ENCODE measurements around the gene PPP1R7. TPM values are rescaled to one million over a fixed set of nuclear protein-coding genes. Genes with fewer than 3 reads are reported as not detected.
A peak's percentile ranks its signal among the peaks of the same experiment; 100 is the strongest.

PPP1R7 gene
- total and polyA plus RNA-seq, 8 donors: 61.6 to 80.0 (median 71.3) TPM

DNA sequence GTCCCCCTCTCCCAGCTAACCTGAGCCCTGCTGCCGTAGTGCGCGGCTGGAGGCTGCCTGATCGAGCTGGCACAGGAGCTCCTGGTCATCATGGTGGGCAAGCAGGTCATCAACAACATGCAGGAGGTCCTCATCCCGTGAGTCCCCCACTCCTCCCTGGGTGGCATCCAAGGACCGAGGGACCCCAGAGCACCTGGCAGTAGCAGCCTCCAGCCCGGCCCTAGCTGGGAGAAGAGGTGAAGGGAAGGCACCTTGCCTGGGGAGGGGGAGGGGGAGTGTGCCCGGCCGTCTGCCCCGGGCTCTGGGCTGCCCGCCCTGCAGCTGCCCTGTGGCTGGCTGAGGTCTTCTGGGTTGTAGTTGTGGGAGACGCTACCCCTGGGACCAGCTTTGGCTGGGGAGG lies 64.5 kb downstream of the PPP1R7 start:
- Histone ChIP-seq H3K27me3 (peaks cover 0 to 13% of the 10 kb centered on the region in 2 donors), H3K4me1 (peaks cover 7 to 19% of the 10 kb centered on the region in 2 donors), H3K9me3 (no peaks in the 10 kb centered on the region), H3K36me3 (no peaks in the 10 kb centered on the region), H3K27ac (no peak overlapping the region), H3K4me3 (no peak overlapping the region)
- no peak for DNase-seq
- ATAC-seq: no peak
- TF ChIP-seq, protein P1, sequence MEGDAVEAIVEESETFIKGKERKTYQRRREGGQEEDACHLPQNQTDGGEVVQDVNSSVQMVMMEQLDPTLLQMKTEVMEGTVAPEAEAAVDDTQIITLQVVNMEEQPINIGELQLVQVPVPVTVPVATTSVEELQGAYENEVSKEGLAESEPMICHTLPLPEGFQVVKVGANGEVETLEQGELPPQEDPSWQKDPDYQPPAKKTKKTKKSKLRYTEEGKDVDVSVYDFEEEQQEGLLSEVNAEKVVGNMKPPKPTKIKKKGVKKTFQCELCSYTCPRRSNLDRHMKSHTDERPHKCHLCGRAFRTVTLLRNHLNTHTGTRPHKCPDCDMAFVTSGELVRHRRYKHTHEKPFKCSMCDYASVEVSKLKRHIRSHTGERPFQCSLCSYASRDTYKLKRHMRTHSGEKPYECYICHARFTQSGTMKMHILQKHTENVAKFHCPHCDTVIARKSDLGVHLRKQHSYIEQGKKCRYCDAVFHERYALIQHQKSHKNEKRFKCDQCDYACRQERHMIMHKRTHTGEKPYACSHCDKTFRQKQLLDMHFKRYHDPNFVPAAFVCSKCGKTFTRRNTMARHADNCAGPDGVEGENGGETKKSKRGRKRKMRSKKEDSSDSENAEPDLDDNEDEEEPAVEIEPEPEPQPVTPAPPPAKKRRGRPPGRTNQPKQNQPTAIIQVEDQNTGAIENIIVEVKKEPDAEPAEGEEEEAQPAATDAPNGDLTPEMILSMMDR (IDR thresholded peaks at IDR 0.05): no peak
- intact Hi-C loops (cut with DNase I): no loop called here

DNA sequence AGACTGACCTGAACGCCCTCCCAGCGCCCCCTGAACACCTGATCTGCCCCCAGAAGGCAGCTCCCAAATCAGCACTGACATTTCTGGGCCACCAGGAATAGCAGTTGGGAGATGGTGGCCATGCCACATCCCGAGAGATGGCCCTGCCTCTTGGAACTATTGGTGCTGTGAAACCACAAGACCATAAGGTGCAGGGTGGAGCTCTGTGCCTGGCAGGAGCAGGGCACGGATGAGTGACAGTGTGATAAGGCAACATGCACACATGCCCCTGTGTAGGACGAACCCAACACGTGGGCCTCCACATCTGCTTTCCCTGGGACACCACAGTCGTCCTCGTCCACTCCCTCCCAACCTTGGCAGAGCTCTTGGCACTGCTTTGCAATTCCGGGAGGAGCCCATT lies 65.2 kb downstream of the PPP1R7 start:
- Histone ChIP-seq H3K27ac (no peak overlapping the region), H3K4me1 (peaks cover 7 to 19% of the 10 kb centered on the region in 2 donors), H3K9me3 (no peaks in the 10 kb centered on the region), H3K4me3 (no peak overlapping the region), H3K36me3 (no peaks in the 10 kb centered on the region), H3K27me3 (peaks cover 0 to 13% of the 10 kb centered on the region in 2 donors)
- no peak for ATAC-seq
- intact Hi-C loops (cut with DNase I): no loop called here
- TF ChIP-seq, protein P1 (IDR thresholded peaks at IDR 0.05): no peak
- DNase-seq: no peak

DNA sequence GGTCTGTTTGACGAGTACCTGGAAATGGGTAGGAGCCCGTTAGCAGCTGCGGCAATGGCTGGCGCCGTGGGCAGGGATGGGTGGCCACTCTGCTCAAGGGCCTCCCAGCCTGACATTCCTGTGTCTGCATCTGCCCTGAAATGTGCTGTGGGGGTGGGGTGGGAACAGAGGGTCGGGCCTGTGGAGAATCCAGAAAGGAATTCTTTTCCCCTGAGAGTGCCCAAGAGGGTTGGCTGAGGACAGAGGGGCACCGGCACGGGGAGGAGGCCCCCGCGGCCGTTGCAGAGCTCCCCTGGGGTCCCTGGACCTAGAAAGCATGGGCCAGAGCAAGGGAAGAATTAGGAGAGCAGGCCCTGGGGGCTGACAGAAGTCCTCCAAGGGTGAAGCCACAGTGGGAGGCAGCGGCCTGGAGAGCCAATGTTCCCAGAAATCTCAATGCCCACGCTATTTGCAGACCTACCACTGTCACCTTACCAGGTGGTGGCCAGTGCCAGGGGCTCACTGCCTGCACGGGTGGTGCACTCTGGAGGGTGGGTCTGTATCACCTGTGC lies 66.0 kb downstream of the PPP1R7 start:
- Histone ChIP-seq H3K9me3 (no peaks in the 10 kb centered on the region), H3K27ac (no peak overlapping the region), H3K4me1 (peaks cover 7 to 19% of the 10 kb centered on the region in 2 donors), H3K36me3 (no peaks in the 10 kb centered on the region), H3K4me3 (no peak overlapping the region), H3K27me3 (peaks cover 0 to 13% of the 10 kb centered on the region in 2 donors)
- TF ChIP-seq, protein P1 (IDR thresholded peaks at IDR 0.05): no peak
- DNase-seq: peak in 1 of 4 donors; percentile 59
- ATAC-seq: no peak
- intact Hi-C loops (cut with DNase I): no loop called here

DNA sequence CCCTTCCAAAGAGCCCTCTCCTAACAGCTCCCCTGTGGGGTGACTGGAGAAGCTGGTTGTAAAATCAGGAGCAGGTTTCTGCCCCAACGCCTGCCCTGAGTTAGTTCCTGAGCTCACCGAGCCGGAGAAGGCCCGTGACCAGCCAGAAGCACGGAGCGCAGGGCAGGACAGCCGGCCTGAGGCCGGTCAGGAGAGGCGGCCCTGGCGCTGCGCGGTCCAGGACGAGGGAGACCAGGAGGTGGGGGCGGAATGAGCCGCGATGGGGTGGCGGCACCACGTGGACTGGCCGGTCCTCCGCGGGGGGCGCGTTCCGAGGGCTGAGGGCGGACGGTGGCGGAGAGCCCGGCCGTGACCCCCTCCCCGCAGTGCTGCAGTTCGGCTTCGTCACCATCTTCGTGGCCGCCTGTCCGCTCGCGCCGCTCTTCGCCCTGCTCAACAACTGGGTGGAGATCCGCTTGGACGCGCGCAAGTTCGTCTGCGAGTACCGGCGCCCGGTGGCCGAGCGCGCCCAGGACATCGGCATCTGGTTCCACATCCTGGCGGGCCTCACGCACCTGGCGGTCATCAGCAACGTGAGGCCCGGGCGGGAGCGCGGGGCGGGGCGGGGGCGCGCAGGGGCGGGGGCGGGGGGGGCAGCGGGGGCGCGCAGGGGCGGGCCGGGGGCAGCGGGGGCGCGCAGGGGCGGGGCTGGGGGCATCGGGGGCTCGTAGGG lies 67.2 kb downstream of the PPP1R7 start:
- TF ChIP-seq, protein P1 (IDR thresholded peaks at IDR 0.05): no peak
- Histone ChIP-seq H3K27me3 (peaks cover 0 to 13% of the 10 kb centered on the region in 2 donors), H3K4me1 (peaks cover 7 to 19% of the 10 kb centered on the region in 2 donors), H3K36me3 (no peaks in the 10 kb centered on the region), H3K9me3 (no peaks in the 10 kb centered on the region), H3K27ac (peak overlapping the region; percentile 72 to 76), H3K4me3 (peak overlapping the region; percentile 28 to 40)
- intact Hi-C loops (cut with DNase I): no loop called here
- peak; percentile 80 for ATAC-seq
- DNase-seq: peak; percentile 66 to 90 (median 75)

Measured in left lung (tissue), 10 donors.